SK-N-SH (cell line): Measurements from ENCODE around the gene TAF4.

Source experiments
- CHD2 ChIP-seq: fragments of 150-350 bp; IDR thresholded peaks from 2 replicates; pipeline ENCODE4 v1.6.1; 2018; ENCODE audit warnings: low read length; ENCODE audit not compliant: partially characterized antibody
- FOXJ3 ChIP-seq: sonication (generic); formaldehyde crosslinking; IDR thresholded peaks from 2 replicates; pipeline ENCODE4 v1.5.1; 2020; ENCODE audit warnings: mild to moderate bottlenecking, missing genetic modification reagents
- MXI1 ChIP-seq: IDR thresholded peaks from 2 replicates; pipeline ENCODE4 v1.6.1; 2012; ENCODE audit warnings: mild to moderate bottlenecking, low read depth, low read length, improper control_type of control experiment
- NFIC ChIP-seq: IDR thresholded peaks from 2 replicates; pipeline ENCODE4 v1.4.0; 2012; ENCODE audit warnings: borderline replicate concordance
- NRF1 ChIP-seq: IDR thresholded peaks from 2 replicates; pipeline ENCODE4 v1.6.1; 2012; ENCODE audit warnings: low read depth, mild to moderate bottlenecking, low read length
- POLR2AphosphoS5 ChIP-seq: IDR thresholded peaks from 2 replicates; pipeline ENCODE4 v1.6.1; 2012; ENCODE audit warnings: low read depth, low read length
- RAD21 ChIP-seq: IDR thresholded peaks from 2 replicates; pipeline ENCODE4 v1.6.1; 2012; ENCODE audit warnings: mild to moderate bottlenecking, low read length
- RCOR1 ChIP-seq: fragments of 150-350 bp; IDR thresholded peaks from 2 replicates; pipeline ENCODE4 v1.6.1; 2017; ENCODE audit warnings: antibody characterized with exemption, low read length
- TCF12 ChIP-seq: IDR thresholded peaks from 2 replicates; pipeline ENCODE4 v1.4.0; 2012
- TF ChIP-seq, protein P1 (sequence below): fragments of 200-600 bp; sonication (generic); IDR thresholded peaks from 2 replicates; pipeline ENCODE4 v1.6.1; 2017; ENCODE audit warnings: antibody characterized with exemption, mild to moderate bottlenecking, moderate library complexity
- TF ChIP-seq, protein P2 (sequence below): fragments of 150-350 bp; IDR thresholded peaks from 2 replicates; pipeline ENCODE4 v1.6.1; 2017; ENCODE audit warnings: antibody characterized with exemption, low read length, low read depth, borderline replicate concordance
- TF ChIP-seq, protein P3 (sequence below): IDR thresholded peaks from 2 replicates; pipeline ENCODE4 v1.4.0; 2012; ENCODE audit warnings: low read depth
- TF ChIP-seq, protein P4 (sequence below): IDR thresholded peaks from 2 replicates; pipeline ENCODE4 v1.4.0; 2012; ENCODE audit warnings: low read depth, borderline replicate concordance

DNA sequence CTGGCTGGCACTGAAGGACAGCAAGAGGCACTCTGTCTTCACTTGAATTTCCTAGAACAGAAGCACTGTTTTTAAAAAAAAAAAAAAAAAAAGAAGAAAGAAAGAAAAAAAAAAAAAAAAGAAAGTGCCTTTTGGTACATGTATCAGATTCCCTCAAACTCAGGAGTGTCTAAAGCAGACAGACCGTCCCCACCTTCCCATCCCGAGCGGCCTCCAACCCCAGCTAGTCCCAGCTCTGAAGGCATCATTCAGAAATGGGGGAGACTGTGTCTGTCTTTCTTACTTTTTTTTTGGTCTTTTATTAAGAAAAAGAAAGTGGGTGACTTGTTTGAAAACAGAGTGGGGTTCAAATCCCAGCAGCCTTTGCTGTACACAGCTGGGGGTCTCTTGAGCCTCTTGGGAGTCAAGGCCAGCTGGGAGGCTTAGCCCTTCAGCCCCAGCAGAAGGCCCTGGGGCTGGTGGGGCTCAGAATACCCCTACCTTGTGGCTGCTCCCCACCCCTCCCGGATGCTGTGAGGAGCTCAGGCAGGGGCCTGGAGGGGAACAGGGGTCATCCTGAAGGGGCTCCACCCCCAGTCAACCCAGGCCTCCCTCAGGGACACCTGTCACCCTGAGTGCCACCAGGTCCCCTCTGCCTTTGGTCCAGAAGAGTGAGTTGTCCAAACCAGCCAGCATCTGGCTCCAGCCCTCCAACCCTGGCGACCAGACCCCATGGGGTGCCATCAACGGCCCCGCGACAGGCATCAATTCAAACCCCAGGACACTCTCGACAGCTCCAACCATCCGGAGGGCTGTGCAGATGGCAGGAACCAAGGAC is 128.3 kb downstream of the TAF4 start:
- TF ChIP-seq MXI1: no peak
- TF ChIP-seq RAD21: no peak
- no peak for TF ChIP-seq POLR2AphosphoS5
- TF ChIP-seq, protein P1, sequence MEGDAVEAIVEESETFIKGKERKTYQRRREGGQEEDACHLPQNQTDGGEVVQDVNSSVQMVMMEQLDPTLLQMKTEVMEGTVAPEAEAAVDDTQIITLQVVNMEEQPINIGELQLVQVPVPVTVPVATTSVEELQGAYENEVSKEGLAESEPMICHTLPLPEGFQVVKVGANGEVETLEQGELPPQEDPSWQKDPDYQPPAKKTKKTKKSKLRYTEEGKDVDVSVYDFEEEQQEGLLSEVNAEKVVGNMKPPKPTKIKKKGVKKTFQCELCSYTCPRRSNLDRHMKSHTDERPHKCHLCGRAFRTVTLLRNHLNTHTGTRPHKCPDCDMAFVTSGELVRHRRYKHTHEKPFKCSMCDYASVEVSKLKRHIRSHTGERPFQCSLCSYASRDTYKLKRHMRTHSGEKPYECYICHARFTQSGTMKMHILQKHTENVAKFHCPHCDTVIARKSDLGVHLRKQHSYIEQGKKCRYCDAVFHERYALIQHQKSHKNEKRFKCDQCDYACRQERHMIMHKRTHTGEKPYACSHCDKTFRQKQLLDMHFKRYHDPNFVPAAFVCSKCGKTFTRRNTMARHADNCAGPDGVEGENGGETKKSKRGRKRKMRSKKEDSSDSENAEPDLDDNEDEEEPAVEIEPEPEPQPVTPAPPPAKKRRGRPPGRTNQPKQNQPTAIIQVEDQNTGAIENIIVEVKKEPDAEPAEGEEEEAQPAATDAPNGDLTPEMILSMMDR: no peak
- no peak for TF ChIP-seq NFIC
- TF ChIP-seq, protein P2, sequence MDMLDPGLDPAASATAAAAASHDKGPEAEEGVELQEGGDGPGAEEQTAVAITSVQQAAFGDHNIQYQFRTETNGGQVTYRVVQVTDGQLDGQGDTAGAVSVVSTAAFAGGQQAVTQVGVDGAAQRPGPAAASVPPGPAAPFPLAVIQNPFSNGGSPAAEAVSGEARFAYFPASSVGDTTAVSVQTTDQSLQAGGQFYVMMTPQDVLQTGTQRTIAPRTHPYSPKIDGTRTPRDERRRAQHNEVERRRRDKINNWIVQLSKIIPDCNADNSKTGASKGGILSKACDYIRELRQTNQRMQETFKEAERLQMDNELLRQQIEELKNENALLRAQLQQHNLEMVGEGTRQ: no peak
- TF ChIP-seq, protein P3, sequence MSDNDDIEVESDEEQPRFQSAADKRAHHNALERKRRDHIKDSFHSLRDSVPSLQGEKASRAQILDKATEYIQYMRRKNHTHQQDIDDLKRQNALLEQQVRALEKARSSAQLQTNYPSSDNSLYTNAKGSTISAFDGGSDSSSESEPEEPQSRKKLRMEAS: no peak
- TF ChIP-seq, protein P4, sequence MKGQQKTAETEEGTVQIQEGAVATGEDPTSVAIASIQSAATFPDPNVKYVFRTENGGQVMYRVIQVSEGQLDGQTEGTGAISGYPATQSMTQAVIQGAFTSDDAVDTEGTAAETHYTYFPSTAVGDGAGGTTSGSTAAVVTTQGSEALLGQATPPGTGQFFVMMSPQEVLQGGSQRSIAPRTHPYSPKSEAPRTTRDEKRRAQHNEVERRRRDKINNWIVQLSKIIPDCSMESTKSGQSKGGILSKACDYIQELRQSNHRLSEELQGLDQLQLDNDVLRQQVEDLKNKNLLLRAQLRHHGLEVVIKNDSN: no peak
- TF ChIP-seq CHD2: no peak
- no peak for TF ChIP-seq TCF12
- no peak for TF ChIP-seq NRF1
- no peak for TF ChIP-seq RCOR1
- TF ChIP-seq FOXJ3 (CRISPR knock-in tag): no peak
